A549 (cell line): Measurements from ENCODE around the gene SASH1. TPM values are rescaled to one million over a fixed set of nuclear protein-coding genes. Genes with fewer than 3 reads are reported as not detected.
"Not testable (repeated sequence)": the region's sequence is repeated elsewhere in the genome, so short reads cannot be mapped to it uniquely, and the experiment has no call there.

Experiments used
- ATAC-seq, 2 experiments: fragments of 200-7000 bp in 1 of 2; fragments of >200 bp in 1 of 2; cut with Nextera tagmentation in 1 of 2; cut with Tn5 transposase in 1 of 2; 3 replicates each; pipeline versions ENCODE4 v1.8.0 to v1.9.1; 2018 to 2020; ENCODE audit warnings: mild to moderate bottlenecking in 1 of 2, moderate library complexity in 1 of 2
- CTCF ChIA-PET: fragments of 300-600 bp; sonication (Branson Sonifier 250); formaldehyde crosslinking; extraction: SDS; loops from one replicate; lab custom pipeline; 2021; ENCODE audit warnings: antibody characterized with exemption, inconsistent platforms; lab: Yijun Ruan, JAX
- POLR2A ChIA-PET: fragments of 350-600 bp; formaldehyde crosslinking; extraction: SDS; loops from one replicate; lab custom pipeline; 2021; ENCODE audit warnings: antibody characterized with exemption, inconsistent platforms; lab: Yijun Ruan, JAX
- DNase-seq, 2 experiments: peaks; one replicate each; pipeline versions ENCODE4 v3.0.0 to v3.0.0-alpha.2; 2011 to 2016; ENCODE audit warnings: low read depth in 1 of 2, low spot score in 1 of 2
- FAIRE-seq: peaks from 2 replicates; lab custom pipeline; 2011; peaks lifted over from hg19 to GRCh38; lab: Jason Lieb, UNC
- H3K27ac ChIP-seq, 2 experiments: fragments of >200 bp; sonication (Bioruptor Twin); formaldehyde crosslinking; 3 replicates each; pipeline ENCODE4 v1.5.1; 2016 to 2017
- H3K4me1 ChIP-seq: fragments of >200 bp; sonication (Bioruptor Twin); formaldehyde crosslinking; 3 replicates; pipeline ENCODE4 v1.6.1; 2016
- H3K4me2 ChIP-seq: fragments of >200 bp; sonication (Bioruptor Twin); formaldehyde crosslinking; 3 replicates; pipeline ENCODE4 v1.6.1; 2016
- H3K4me3 ChIP-seq: fragments of >200 bp; sonication (Bioruptor Twin); formaldehyde crosslinking; 3 replicates; pipeline ENCODE4 v1.5.1; 2016
- H3K9me3 ChIP-seq: fragments of >200 bp; sonication (Bioruptor Twin); formaldehyde crosslinking; 3 replicates; pipeline ENCODE4 v1.6.1; 2016
- BHLHE40 ChIP-seq: IDR thresholded peaks from 2 replicates; pipeline ENCODE4 v1.6.1; 2012; ENCODE audit warnings: low read depth, low read length, inconsistent platforms
- CHD4 ChIP-seq: fragments of 200-600 bp; sonication (generic); IDR thresholded peaks from 2 replicates; pipeline ENCODE4 v1.6.1; 2016; ENCODE audit warnings: antibody characterized with exemption, mild to moderate bottlenecking, borderline replicate concordance
- E2F6 ChIP-seq: IDR thresholded peaks from 2 replicates; pipeline ENCODE4 v1.6.1; 2012; ENCODE audit warnings: low read depth, borderline replicate concordance
- EHMT2 ChIP-seq: fragments of 200-600 bp; sonication (generic); IDR thresholded peaks from 2 replicates; pipeline ENCODE4 v1.6.1; 2016; ENCODE audit warnings: antibody characterized with exemption, low read depth, mild to moderate bottlenecking, moderate library complexity
- HES2 ChIP-seq: fragments of >200 bp; sonication (Bioruptor Twin); formaldehyde crosslinking; IDR thresholded peaks from 2 replicates; pipeline ENCODE4 v1.6.1; 2016
- HOXB13 ChIP-seq: fragments of 250-450 bp; sonication (Bioruptor Pico); IDR thresholded peaks from 2 replicates; pipeline ENCODE4 v1.5.0; 2020; ENCODE audit warnings: low read depth, mild to moderate bottlenecking, moderate library complexity
- JUN ChIP-seq, 2 experiments: fragments of >200 bp; sonication (Bioruptor Twin); formaldehyde crosslinking; IDR thresholded peaks; 2 replicates in 1 of 2; 3 replicates in 1 of 2; pipeline ENCODE4 v1.6.1; 2016 to 2017
- KDM1A ChIP-seq: fragments of 200-600 bp; sonication (generic); IDR thresholded peaks from 2 replicates; pipeline ENCODE4 v1.6.1; 2016; ENCODE audit warnings: low read depth, mild to moderate bottlenecking
- KDM5A ChIP-seq: fragments of 200-600 bp; sonication (generic); IDR thresholded peaks from 2 replicates; pipeline ENCODE4 v1.6.1; 2016; ENCODE audit warnings: antibody characterized with exemption, mild to moderate bottlenecking
- MAFK ChIP-seq: fragments of 450-650 bp; IDR thresholded peaks from 2 replicates; pipeline ENCODE4 v1.6.1; 2014; ENCODE audit not compliant: partially characterized antibody
- NFE2L2 ChIP-seq: fragments of 150-350 bp; conservative IDR thresholded peaks from 2 replicates; pipeline ENCODE4 v1.6.1; 2014; ENCODE audit warnings: low read length
- PBX3 ChIP-seq: IDR thresholded peaks from 2 replicates; pipeline ENCODE4 v1.6.1; 2012
- RCOR1 ChIP-seq: fragments of 150-350 bp; IDR thresholded peaks from 2 replicates; pipeline ENCODE4 v1.6.1; 2014; ENCODE audit warnings: antibody characterized with exemption, low read length, low read depth
- REST ChIP-seq: fragments of 200-600 bp; sonication (generic); IDR thresholded peaks from 2 replicates; pipeline ENCODE4 v1.6.1; 2016; ENCODE audit warnings: antibody characterized with exemption, mild to moderate bottlenecking, moderate library complexity
- RNF2 ChIP-seq: fragments of 200-600 bp; sonication (generic); IDR thresholded peaks from 2 replicates; pipeline ENCODE4 v1.6.1; 2016; ENCODE audit warnings: low read depth, mild to moderate bottlenecking, antibody characterized with exemption, moderate library complexity, borderline replicate concordance
- SREBF2 ChIP-seq: fragments of 450-650 bp; IDR thresholded peaks from 2 replicates; pipeline ENCODE4 v1.6.1; 2014; ENCODE audit warnings: mild to moderate bottlenecking, moderate library complexity
- USF2 ChIP-seq: fragments of 450-650 bp; IDR thresholded peaks from 2 replicates; pipeline ENCODE4 v1.6.1; 2014; ENCODE audit warnings: antibody characterized with exemption
- ZC3H11A ChIP-seq: fragments of 450-650 bp; IDR thresholded peaks from 2 replicates; pipeline ENCODE4 v1.6.1; 2014; ENCODE audit warnings: antibody characterized with exemption, mild to moderate bottlenecking
- ZFP36 ChIP-seq: fragments of 450-650 bp; IDR thresholded peaks from 2 replicates; pipeline ENCODE4 v1.6.1; 2014; ENCODE audit warnings: borderline replicate concordance; ENCODE audit not compliant: partially characterized antibody
- ZSCAN20 ChIP-seq: fragments of 250-450 bp; sonication (Bioruptor Pico); IDR thresholded peaks from 2 replicates; pipeline ENCODE4 v1.8.0; 2022; ENCODE audit warnings: mild to moderate bottlenecking, moderate library complexity
- WGBS: methylation state at CpG from one replicate; pipeline ENCODE4 v1.1.6; 2017; ENCODE audit errors: missing lambda C conversion rate; 5-methylcytosine and 5-hydroxymethylcytosine counted together
- polyA plus RNA-seq, 4 experiments: library from polyadenylated mRNA; depleted of rRNA in 3 of 4; stranded (reverse); fragments of >200 nt; fragmentation: RNase III in 1 of 4; extraction: RNeasy Plus Mini Kit Qiagen cat#74134 plus additional on column Dnase treatment in 1 of 4; gene quantifications; 2 replicates in 3 of 4; 3 replicates in 1 of 4; pipeline ENCODE4 v1.2.3, GENCODE V29; 2011 to 2017

SASH1 gene
- polyA plus RNA-seq, 2 of the 4 experiments (the other 2 are of a cell fraction), result 2.5 to 3.0 TPM

GRCh38 chr6:148583631-148584030 lies 241.0 kb downstream of the SASH1 start:
- WGBS, result 8% methylated on average over 5 of the region's 5 CpGs

GRCh38 chr6:148585641-148586040 lies 243.0 kb downstream of the SASH1 start:
- H3K4me1 ChIP-seq, FAIRE-seq, H3K4me3 ChIP-seq, H3K4me2 ChIP-seq, CTCF ChIA-PET, DNase-seq, H3K27ac ChIP-seq, ATAC-seq, POLR2A ChIA-PET: not testable (repeated sequence)
- 39% methylated on average over 1 of the region's 1 CpG for WGBS
- 0 out of 3 replicates have a peak, but pooled peaks cover 13% of the 10 kb centered on the region for H3K9me3 ChIP-seq

More at GRCh38 chr6:148583631-148584030, 241.0 kb downstream of the SASH1 start:
- no peak overlapping the region for H3K4me2 ChIP-seq
- H3K4me1 ChIP-seq, result no peaks in the 10 kb centered on the region
- ATAC-seq (no peak), FAIRE-seq (no peak), DNase-seq (no peak)
- no peak overlapping the region for H3K4me3 ChIP-seq
- no peak overlapping the region for H3K27ac ChIP-seq
- ChIA-PET CTCF (no interaction called here), POLR2A (no interaction called here)
- H3K9me3 ChIP-seq, result 0 out of 3 replicates have a peak, but pooled peaks cover 13% of the 10 kb centered on the region
- no peak for TF ChIP-seq ZC3H11A
- no peak for TF ChIP-seq RCOR1
- TF ChIP-seq SREBF2, result no peak
- no peak for TF ChIP-seq KDM5A
- TF ChIP-seq REST, result no peak
- TF ChIP-seq HES2, result no peak
- no peak for TF ChIP-seq MAFK

GRCh38 chr6:148590883-148591282 lies 248.2 kb downstream of the SASH1 start:
- no peaks in the 10 kb centered on the region for H3K9me3 ChIP-seq
- no peak for ATAC-seq
- FAIRE-seq, result no peak
- H3K27ac ChIP-seq, result no peak overlapping the region
- peak in 1 of 2 experiments; percentile 28 for DNase-seq
- 0 out of 3 replicates have a peak, but pooled peaks cover 2% of the 10 kb centered on the region for H3K4me1 ChIP-seq
- H3K4me2 ChIP-seq, result no peak overlapping the region
- 34% methylated on average over 6 of the region's 6 CpGs for WGBS
- TF ChIP-seq USF2 (peak; percentile 29; the same call in 1 of the 2 replicates), RNF2 (no peak), ZSCAN20 (CRISPR knock-in tag) (no peak), CHD4 (no peak), NFE2L2 (no peak)
- ChIA-PET CTCF (interaction anchor here (2.3 kb wide), 1 partner anchor 13 kb away, joined by 6 read pairs; no protein-coding TSS in a partner anchor), POLR2A (no interaction called here)
- no peak overlapping the region for H3K4me3 ChIP-seq

GRCh38 chr6:148591656-148592055 lies 249.0 kb downstream of the SASH1 start:
- no peak overlapping the region for H3K4me3 ChIP-seq
- no peak overlapping the region for H3K4me2 ChIP-seq
- no peak for ATAC-seq
- no peak for DNase-seq
- FAIRE-seq, result no peak
- no peaks in the 10 kb centered on the region for H3K9me3 ChIP-seq
- no peak overlapping the region for H3K27ac ChIP-seq
- ChIA-PET CTCF (interaction anchor here (2.3 kb wide), 1 partner anchor 14 kb away, joined by 6 read pairs; no protein-coding TSS in a partner anchor), POLR2A (no interaction called here)
- 0 out of 3 replicates have a peak, but pooled peaks cover 2% of the 10 kb centered on the region for H3K4me1 ChIP-seq
- TF ChIP-seq E2F6, result no peak
- TF ChIP-seq JUN (IDR thresholded peaks at IDR 0.05), result no peak
- TF ChIP-seq ZSCAN20 (CRISPR knock-in tag), result no peak
- no peak for TF ChIP-seq PBX3
- no peak for TF ChIP-seq KDM1A
- TF ChIP-seq ZFP36, result no peak
- no peak for TF ChIP-seq BHLHE40
- no peak for TF ChIP-seq REST
- no peak for TF ChIP-seq EHMT2
- no peak for TF ChIP-seq HOXB13 (CRISPR knock-in tag)
